HL-60 (cell line): ENCODE data around the gene EGFL7.
A peak's percentile ranks its signal among the peaks of the same experiment; 100 is the strongest.

Source experiments
- DNase-seq, 2 experiments: peaks; one replicate each; pipeline ENCODE4 v3.0.0-alpha.2; 2010 to 2020; ENCODE audit warnings: low read depth in 1 of 2, low spot score in 1 of 2
- H3K27ac ChIP-seq: fragments of 250-450 bp; sonication (Bioruptor Pico); replicated peaks from 2 replicates; pipeline ENCODE4 v1.5.1; 2020; ENCODE audit warnings: mild to moderate bottlenecking, moderate library complexity
- H3K27me3 ChIP-seq: fragments of 250-450 bp; sonication (Bioruptor Pico); 2 replicates; pipeline ENCODE4 v1.5.1; 2021; ENCODE audit warnings: mild to moderate bottlenecking, moderate library complexity; ENCODE audit not compliant: insufficient read depth, poor library complexity, severe bottlenecking
- H3K4me3 ChIP-seq: replicated peaks from 2 replicates; pipeline ENCODE4 v1.5.1; 2011; ENCODE audit warnings: mild to moderate bottlenecking, control low read depth, low read length; ENCODE audit not compliant: insufficient read depth
- CTCF ChIP-seq: IDR thresholded peaks from one replicate; pipeline ENCODE4 v1.5.1; 2011; ENCODE audit warnings: low read length, control low read depth, inconsistent platforms; ENCODE audit not compliant: insufficient read depth
- GABPA ChIP-seq: IDR thresholded peaks from 2 replicates; pipeline ENCODE4 v1.6.1; 2012; ENCODE audit warnings: low read depth
- POLR2AphosphoS5 ChIP-seq: IDR thresholded peaks from 2 replicates; pipeline ENCODE4 v1.6.1; 2012; ENCODE audit warnings: low read depth
- REST ChIP-seq: IDR thresholded peaks from 2 replicates; pipeline ENCODE4 v1.6.1; 2012; ENCODE audit warnings: low read depth; ENCODE audit not compliant: insufficient replicate concordance
- SPI1 ChIP-seq: IDR thresholded peaks from 2 replicates; pipeline ENCODE4 v1.6.1; 2012; ENCODE audit warnings: low read depth, mild to moderate bottlenecking, borderline replicate concordance

The EGFL7 gene

GRCh38 chr9:136670576-136671253 is 8.0 kb downstream of the EGFL7 start:
- no peak overlapping the region for H3K27ac ChIP-seq
- no peak for TF ChIP-seq GABPA
- TF ChIP-seq CTCF, result no peak
- no peak; the same call in 1 of the 2 replicates for TF ChIP-seq POLR2AphosphoS5
- no peak for TF ChIP-seq REST
- no peak for TF ChIP-seq SPI1
- H3K27me3 ChIP-seq, result peaks cover 24% of the 10 kb centered on the region
- no peak overlapping the region for H3K4me3 ChIP-seq
- no peak for DNase-seq

- Histone ChIP-seq H3K27ac (no peak overlapping the region), H3K4me3 (no peak overlapping the region), H3K27me3 (peaks cover 24% of the 10 kb centered on the region)
- no peak for DNase-seq
- no peak for TF ChIP-seq POLR2AphosphoS5
- TF ChIP-seq CTCF, result no peak
- TF ChIP-seq GABPA, result no peak
- no peak for TF ChIP-seq REST
- no peak for TF ChIP-seq SPI1
Measured at GRCh38 chr9:136671254-136671614, 8.5 kb downstream of the EGFL7 start.

- TF ChIP-seq SPI1 (no peak), CTCF (peak; percentile 80)
- DNase-seq, result peak in 1 of 2 experiments; percentile 44
- Histone ChIP-seq H3K27ac (no peak overlapping the region), H3K4me3 (no peak overlapping the region), H3K27me3 (peaks cover 21% of the 10 kb centered on the region)
Measured at GRCh38 chr9:136671646-136672430, 9.1 kb downstream of the EGFL7 start.
